Astrocyte of the spinal cord (primary cell): Measurements from ENCODE around the gene SLC24A1.

Experiments used
- DNase-seq: peaks from one replicate; pipeline ENCODE4 v3.0.0; 2011; ENCODE audit warnings: low read depth, low spot score
- H3K4me3 ChIP-seq: 2 replicates; pipeline ENCODE4 v1.5.1; 2011; ENCODE audit warnings: low read depth, mild to moderate bottlenecking, low read length, moderate library complexity
- CTCF ChIP-seq: IDR thresholded peaks from 2 replicates; pipeline ENCODE4 v1.5.1; 2012; ENCODE audit warnings: low read depth, mild to moderate bottlenecking, low read length, inconsistent platforms
- in situ Hi-C: cut with HindIII; loops from 2 replicates; pipeline ENCODE4 v1.10.0; 2017; ENCODE audit warnings: low sequenced_read_pairs

The SLC24A1 gene

GRCh38 chr15:65626856-65627255 lies 5.1 kb downstream of the SLC24A1 start:
- no peak for DNase-seq
- no peak overlapping the region for H3K4me3 ChIP-seq
- no peak for TF ChIP-seq CTCF
- in situ Hi-C loops, result no loop called here

GRCh38 chr15:65629548-65629947 lies 7.8 kb downstream of the SLC24A1 start:
- no peak for TF ChIP-seq CTCF
- no peak for DNase-seq
- no peak overlapping the region for H3K4me3 ChIP-seq
- in situ Hi-C loops, result no loop called here

GRCh38 chr15:65630760-65631159 lies 9.0 kb downstream of the SLC24A1 start:
- H3K4me3 ChIP-seq, result no peak overlapping the region
- DNase-seq, result no peak
- TF ChIP-seq CTCF, result no peak
- in situ Hi-C loops, result no loop called here

- in situ Hi-C loops, result no loop called here
- no peak overlapping the region for H3K4me3 ChIP-seq
Measured at GRCh38 chr15:65631503-65631902, 9.8 kb downstream of the SLC24A1 start.

GRCh38 chr15:65632780-65633375 lies 11.1 kb downstream of the SLC24A1 start:
- TF ChIP-seq CTCF, result no peak
- H3K4me3 ChIP-seq, result no peak overlapping the region
- no peak for DNase-seq
- in situ Hi-C loops, result no loop called here

More at GRCh38 chr15:65631503-65631902, 9.8 kb downstream of the SLC24A1 start:
- DNase-seq, result no peak
- no peak for TF ChIP-seq CTCF

- no peak for TF ChIP-seq CTCF
- in situ Hi-C loops, result no loop called here
- no peak for DNase-seq
- H3K4me3 ChIP-seq, result no peak overlapping the region
Measured at GRCh38 chr15:65633752-65634151, 12.0 kb downstream of the SLC24A1 start.
